CD4-positive, alpha-beta T cell treated with Interleukin-12 subunit alpha and Interleukin-12 subunit beta, for 1 hour (primary cell): Measurements from ENCODE around the gene HSPB8.

Source experiments
- DNase-seq: peaks from one replicate; pipeline ENCODE4 v3.0.0-alpha.2; 2020

The HSPB8 gene

DNA sequence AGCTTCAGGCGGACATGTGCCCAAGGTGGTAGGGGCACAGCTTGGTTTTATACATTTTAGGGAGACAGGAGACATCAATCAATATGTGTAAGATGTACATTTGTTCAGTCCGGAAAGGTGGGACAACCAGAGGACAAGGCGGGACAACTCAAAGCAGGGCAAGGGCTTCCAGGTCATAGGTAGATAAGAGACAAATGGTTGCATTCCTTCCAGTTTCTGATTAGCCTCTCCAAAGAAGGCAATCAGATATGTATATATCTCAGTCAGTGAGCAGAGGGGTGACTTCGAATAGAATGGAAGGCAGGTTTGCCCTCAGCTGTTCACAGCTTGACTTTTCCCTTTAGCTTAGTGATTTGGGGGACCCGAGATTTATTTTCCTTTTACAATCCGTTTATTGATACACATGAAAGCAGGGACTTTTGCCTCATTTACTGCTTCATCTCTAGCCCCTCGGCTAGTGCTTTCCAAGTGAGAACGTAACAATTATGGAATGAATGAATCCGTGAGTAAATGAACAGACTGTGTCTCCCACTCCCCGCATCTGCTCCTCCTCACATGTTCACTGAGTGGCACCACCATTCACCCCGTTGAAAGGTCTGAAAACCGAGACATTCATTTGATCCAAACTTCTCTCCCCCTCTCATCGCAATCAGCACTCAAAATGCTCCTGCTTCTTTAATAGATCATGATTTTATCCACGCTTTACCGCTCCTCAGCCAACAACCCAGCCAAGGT, 6.9 kb upstream of the HSPB8 start:
- DNase-seq = no peak

DNA sequence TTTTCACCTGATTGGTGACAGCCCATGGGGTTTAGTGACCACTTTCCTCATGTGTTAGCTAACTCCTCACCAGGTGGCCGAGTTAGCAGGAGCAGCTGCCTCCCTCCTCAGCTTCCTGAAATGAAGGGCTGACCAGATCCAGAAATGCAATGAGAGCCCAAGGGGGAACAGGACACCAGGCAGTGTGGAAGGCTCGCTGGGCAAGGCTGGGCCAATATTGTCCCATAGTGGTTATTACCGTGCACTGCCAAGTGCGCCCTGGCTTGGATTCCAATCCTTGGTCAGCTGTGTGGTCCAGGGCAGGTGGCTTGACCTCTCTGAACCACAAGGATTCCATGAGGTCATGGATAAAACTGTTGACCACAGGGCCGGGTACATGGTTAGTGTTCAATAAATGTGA, 3.6 kb upstream of the HSPB8 start:
- DNase-seq = no peak

GRCh38 chr12:119176267-119177055, 2.3 kb upstream of the HSPB8 start:
- DNase-seq = no peak

DNA sequence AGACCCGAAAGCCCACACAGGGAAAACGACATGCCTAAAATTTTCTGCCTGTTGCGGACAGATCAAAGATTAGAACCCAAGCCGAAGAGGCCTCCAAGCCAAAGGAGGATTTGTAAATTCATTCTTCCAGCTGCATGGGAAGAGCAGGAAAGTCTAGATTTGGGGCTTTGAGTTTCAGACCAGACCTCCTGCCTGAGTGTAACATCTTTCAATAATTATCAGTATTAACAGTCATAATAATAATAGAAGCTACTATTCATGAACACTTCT, 1.7 kb upstream of the HSPB8 start:
- no peak for DNase-seq

- no peak for DNase-seq
Observed at GRCh38 chr12:119177724-119178380, 879 bp upstream of the HSPB8 start.

DNA sequence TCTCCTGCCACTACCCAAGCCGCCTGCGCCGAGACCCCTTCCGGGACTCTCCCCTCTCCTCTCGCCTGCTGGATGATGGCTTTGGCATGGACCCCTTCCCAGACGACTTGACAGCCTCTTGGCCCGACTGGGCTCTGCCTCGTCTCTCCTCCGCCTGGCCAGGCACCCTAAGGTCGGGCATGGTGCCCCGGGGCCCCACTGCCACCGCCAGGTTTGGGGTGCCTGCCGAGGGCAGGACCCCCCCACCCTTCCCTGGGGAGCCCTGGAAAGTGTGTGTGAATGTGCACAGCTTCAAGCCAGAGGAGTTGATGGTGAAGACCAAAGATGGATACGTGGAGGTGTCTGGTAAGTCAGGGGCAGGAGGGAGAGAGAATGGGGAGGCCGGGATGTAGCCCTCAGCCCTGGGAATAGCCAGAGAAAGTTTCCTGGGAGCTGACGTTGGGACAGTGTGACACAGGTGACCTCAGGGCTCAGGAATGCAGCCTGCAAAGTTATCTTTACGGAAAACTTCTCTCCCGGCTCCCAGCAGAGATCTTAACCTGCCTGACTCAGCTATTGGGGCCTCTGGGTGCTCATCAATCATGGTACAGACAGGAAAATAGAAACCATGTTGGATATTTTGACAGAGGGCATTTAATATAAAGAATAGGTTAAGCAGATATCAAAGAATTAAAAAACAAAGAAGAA, 747 bp downstream of the HSPB8 start:
- no peak for DNase-seq

DNA sequence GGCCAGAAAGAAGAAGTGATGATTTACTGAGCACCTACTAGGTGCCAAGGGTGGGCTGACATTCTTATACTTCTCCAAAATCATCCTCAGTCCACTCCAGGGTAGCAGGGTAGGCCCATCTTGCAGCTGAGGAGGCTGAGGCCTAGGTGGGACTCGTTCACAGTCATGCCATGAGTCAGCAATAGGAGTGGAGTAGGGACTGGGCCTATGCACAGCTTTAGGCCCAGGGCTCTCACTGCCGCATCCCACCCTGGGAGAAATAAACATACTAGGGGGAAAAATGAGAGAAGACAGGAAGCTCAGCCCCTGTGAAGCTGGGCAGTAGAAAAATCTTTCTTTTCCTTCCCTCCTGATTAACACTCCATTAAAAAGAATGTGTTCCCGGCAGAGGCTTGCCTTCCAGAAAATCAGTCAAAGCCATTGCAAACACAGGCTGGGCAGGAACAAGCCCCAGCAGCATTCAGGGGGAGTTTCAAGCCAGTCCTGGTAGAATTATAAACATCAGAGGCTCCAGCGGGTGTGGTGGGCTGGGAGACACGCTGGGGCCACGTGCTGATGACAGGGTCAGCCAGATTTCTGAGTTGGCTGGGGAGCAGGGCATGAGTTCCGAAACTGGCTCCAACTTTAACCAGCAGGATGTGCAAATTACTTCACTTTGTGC, 1.8 kb downstream of the HSPB8 start:
- no peak for DNase-seq

DNA sequence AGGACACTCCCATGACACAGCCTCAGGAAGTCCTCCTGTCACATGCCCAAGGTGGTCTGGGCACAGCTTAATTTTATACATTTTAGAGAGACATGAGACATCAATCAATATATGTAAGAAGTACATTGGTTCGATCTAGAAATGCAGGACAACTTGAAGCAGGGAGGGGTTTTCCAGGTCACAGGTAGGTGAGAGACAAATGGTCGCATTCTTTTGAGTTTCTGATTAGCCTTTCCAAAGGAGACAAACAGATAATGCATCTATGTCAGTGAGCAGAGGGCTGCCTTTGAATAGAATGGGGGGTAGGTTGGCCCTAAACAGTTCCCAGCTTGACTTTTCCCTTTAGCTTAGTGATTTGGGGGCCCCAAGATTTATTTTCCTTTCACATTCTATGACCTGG, 2.5 kb downstream of the HSPB8 start:
- DNase-seq = no peak

DNA sequence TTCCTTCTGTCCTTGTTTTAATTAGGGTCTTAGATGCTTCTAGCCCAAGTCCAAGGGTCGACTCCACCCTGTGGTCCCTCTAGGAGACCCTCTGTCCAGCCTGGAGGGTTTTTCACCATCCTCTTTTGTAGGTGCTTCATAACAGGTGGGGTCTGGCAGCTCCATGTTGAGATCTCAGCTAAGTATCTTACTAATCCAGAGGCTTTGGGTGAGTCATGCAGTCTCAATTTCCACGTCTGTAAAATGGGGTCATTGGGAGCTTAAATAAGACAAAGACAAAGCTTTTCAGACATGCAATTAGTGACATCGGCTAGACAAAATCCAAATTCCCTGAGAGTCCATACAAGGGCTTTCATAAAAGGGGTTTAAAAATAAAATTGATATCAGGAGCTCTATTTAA, 3.2 kb downstream of the HSPB8 start:
- DNase-seq = no peak

GRCh38 chr12:119182701-119183493, 4.2 kb downstream of the HSPB8 start:
- DNase-seq = no peak

- DNase-seq = no peak
Observed at GRCh38 chr12:119183942-119184695, 5.4 kb downstream of the HSPB8 start.

DNA sequence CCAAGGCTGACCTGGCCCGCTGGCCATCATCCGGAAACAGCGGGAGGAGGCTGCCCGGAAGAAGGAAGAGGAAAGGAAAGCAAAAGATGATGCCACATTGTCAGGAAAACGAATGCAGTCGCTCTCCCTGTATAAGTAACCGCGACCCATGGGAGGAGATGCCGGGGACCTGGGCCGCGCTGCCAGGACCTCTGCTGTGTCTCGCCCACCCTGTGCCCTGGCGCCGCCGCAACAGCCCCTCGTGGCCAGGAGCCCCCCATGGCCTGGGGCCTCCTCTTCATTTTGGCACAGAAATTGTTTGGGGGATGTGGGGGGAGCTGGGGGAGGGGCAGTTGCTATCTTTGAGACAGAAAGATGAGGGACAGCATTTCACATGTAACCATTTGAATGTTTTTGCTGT, 16.5 kb downstream of the HSPB8 start:
- DNase-seq = no peak

DNA sequence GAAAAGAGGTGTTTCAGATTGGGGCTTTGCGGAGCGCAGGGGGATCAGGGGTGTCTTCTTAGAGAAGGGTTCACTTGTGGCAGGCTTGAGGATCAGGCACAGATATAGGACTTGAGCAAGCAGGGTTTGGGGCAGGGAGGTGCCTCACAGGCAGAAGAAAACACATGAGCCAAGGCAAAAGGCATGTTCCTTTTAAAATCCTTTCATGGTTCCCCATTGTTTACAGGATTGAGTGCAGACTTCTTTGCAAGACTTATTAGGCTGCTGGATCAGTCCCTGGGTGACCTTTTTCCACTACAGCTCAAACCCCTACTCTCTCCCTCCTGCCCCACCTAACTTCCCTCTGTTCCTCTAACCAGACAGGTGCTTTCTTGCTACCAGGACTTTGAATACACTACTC, 19.7 kb downstream of the HSPB8 start:
- DNase-seq = no peak

DNA sequence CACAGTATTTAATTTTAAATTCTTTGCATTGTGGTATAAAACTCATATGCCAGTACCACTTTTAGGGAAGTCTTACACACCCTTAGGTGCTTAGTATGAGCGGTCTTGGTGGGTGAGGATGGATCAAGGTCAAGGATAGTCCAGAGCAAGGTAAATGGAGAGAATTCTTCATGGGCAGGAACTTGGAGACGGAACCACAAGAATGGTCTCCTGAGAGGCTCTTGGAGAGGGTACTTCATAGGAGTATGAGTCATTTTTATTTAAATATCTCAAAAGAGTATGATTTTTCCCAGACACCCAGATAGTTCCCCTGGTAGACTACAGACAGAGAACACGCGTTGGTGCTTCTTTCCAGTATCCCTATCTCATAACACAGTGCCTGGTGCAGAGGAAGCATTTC, 21.9 kb downstream of the HSPB8 start:
- DNase-seq = no peak

- no peak for DNase-seq
Observed at GRCh38 chr12:119201789-119202543, 23.2 kb downstream of the HSPB8 start.

DNA sequence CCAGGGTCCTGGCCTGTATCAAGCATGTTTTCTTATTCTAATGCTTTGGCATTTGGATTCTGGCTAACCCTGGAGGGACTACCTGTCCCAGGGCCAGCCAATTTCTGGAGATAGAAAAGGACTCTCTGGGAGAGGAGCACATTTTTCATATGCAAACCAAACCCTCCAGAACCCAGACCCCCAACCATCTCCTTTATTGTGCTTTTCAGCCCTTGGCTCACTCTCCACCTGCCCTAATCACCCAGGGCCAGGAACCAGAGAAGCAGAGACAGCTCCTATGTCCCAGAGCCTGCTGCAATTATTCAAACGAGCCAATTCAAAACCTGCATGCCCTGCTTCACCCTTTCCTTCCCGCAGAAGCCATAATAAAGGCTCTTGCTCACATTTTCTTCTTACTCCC, 23.8 kb downstream of the HSPB8 start:
- no peak for DNase-seq

GRCh38 chr12:119204131-119204530, 25.4 kb downstream of the HSPB8 start:
- no peak for DNase-seq

DNA sequence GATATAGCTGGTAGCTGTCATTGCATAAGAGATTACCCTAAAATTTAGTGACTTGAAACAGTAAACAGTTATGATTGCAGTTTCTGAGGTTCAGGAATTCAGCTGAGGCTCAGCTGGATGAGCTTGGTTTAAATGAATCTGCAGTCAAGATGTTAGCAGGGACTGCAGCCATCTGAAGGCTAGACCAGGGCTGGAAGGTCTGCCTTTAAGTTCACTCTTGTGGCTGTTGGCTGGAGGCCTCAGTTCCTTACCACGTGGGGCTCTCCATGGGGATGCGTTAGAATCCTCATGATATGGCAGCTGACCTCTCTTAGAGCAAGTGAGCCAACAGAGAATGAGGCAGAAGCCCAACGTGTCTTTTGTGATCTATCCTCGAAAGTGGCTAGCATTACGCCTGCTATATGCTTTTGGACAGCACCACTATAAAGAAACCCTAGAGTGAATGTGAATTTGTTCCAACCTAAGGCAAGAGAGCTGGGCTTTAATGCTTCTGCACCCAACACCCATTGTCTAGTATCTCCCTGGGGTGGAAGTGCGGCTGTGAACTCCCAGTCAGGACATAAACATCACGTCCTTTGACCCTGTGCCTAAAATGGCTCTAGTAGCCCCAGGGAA, 26.0 kb downstream of the HSPB8 start:
- DNase-seq = no peak

GRCh38 chr12:119206348-119207062, 27.8 kb downstream of the HSPB8 start:
- DNase-seq = no peak
